ENCODE results near the gene GOLGA2. TPM values are rescaled to one million over a fixed set of nuclear protein-coding genes. Genes with fewer than 3 reads are reported as not detected.

GOLGA2 gene
- polyA plus RNA-seq, 1 of the 3 experiments (the other 2 are of a cell fraction): 103 TPM

DNA sequence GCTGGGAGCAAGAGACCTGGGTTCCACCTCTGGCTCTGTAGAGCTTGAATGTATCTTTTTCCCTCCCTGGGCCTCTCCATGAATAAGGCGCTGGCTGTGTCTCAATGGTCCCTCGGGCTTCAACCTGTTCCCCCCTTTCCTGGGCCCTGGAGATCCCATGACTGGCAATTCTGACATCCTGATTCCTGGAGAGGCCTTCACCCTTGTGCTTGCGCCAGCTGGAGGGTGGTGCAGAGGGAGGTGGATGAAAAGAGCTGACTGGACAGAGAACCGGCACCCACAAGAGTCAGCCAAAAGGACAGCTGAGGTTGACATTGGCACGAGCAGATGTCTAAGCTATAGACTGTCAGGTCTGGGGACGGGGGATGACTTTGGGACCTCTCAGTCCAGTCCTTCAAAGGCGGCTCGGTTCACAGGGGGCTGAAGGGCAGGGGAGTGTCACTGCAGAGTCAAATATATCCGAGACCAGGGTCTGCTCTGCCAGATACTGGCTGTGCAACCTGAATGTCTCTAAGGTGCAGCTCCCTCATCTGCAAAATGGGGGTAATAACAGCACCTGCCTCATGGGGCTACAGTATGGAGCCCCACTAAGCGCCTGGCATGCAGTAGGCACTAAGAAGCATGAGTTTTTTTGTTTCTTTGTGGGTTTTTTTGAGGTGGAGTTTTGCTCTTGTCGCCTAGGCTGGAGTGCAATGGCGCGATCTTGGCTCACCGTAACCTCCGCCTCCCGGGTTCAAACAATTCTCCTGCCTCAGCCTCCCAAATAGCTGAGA, 58.8 kb downstream of the GOLGA2 start:
- POLR2A ChIA-PET: no interaction called here
- peaks cover 5 to 12% of the 10 kb centered on the region in 2 experiments for H3K36me3 ChIP-seq (replicated peaks in 1 of 2; ENCODE audit: control insufficient read depth in 1 of 2, insufficient read depth in 2 of 2, low read length in 1 of 2)
- WGBS (ENCODE audit: low lambda C conversion rate): 97% methylated on average over 16 of the region's 16 CpGs
- no peaks in the 10 kb centered on the region for H3K27me3 ChIP-seq (ENCODE audit: insufficient read depth)
- peak overlapping the region in 1 of 2 experiments; percentile 73; a peak in 3 of 4 replicates for H3K27ac ChIP-seq (ENCODE audit: low read depth in 2 of 2, low read length in 1 of 2)
- no peak overlapping the region for H3K4me2 ChIP-seq
- H3K9me2 ChIP-seq: no peaks in the 10 kb centered on the region
- peak overlapping the region; percentile 13; the same call in 1 of the 2 replicates for H3K9ac ChIP-seq
- TF ChIP-seq, protein P1, sequence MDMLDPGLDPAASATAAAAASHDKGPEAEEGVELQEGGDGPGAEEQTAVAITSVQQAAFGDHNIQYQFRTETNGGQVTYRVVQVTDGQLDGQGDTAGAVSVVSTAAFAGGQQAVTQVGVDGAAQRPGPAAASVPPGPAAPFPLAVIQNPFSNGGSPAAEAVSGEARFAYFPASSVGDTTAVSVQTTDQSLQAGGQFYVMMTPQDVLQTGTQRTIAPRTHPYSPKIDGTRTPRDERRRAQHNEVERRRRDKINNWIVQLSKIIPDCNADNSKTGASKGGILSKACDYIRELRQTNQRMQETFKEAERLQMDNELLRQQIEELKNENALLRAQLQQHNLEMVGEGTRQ (IDR thresholded peaks at IDR 0.05; ENCODE audit: borderline replicate concordance, low read depth, low read length): no peak
- TF ChIP-seq CHD2 (IDR thresholded peaks at IDR 0.05; ENCODE audit: low read length, partially characterized antibody): no peak
- TF ChIP-seq RFX5 (IDR thresholded peaks at IDR 0.05; ENCODE audit: low read length): no peak
- TF ChIP-seq EZH2phosphoT487 (IDR thresholded peaks at IDR 0.05; ENCODE audit: borderline replicate concordance, low read depth): no peak
- TF ChIP-seq SMC3 (IDR thresholded peaks at IDR 0.05; ENCODE audit: low read depth, low read length): no peak
- TF ChIP-seq, protein P2, sequence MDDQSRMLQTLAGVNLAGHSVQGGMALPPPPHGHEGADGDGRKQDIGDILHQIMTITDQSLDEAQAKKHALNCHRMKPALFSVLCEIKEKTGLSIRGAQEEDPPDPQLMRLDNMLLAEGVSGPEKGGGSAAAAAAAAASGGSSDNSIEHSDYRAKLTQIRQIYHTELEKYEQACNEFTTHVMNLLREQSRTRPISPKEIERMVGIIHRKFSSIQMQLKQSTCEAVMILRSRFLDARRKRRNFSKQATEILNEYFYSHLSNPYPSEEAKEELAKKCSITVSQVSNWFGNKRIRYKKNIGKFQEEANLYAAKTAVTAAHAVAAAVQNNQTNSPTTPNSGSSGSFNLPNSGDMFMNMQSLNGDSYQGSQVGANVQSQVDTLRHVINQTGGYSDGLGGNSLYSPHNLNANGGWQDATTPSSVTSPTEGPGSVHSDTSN (IDR thresholded peaks at IDR 0.05): no peak
- TF ChIP-seq FOXM1 (IDR thresholded peaks at IDR 0.05; ENCODE audit: low read depth): no peak
- TF ChIP-seq, protein P3, sequence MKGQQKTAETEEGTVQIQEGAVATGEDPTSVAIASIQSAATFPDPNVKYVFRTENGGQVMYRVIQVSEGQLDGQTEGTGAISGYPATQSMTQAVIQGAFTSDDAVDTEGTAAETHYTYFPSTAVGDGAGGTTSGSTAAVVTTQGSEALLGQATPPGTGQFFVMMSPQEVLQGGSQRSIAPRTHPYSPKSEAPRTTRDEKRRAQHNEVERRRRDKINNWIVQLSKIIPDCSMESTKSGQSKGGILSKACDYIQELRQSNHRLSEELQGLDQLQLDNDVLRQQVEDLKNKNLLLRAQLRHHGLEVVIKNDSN (IDR thresholded peaks at IDR 0.05; ENCODE audit: borderline replicate concordance, low read depth): no peak
- no peak for TF ChIP-seq SIN3A (IDR thresholded peaks at IDR 0.05; ENCODE audit: borderline replicate concordance, low read depth, low read length)
- TF ChIP-seq RXRA (IDR thresholded peaks at IDR 0.05; ENCODE audit: borderline replicate concordance, low read depth): no peak
- no peak for TF ChIP-seq REST (IDR thresholded peaks at IDR 0.05; ENCODE audit: low read depth, low read length)
- no peak for TF ChIP-seq TAF1 (IDR thresholded peaks at IDR 0.05; ENCODE audit: borderline replicate concordance, low read depth, low read length)
- TF ChIP-seq FOSL2 (IDR thresholded peaks at IDR 0.05; ENCODE audit: borderline replicate concordance, low read depth): no peak
- no peak for TF ChIP-seq RAD21 (IDR thresholded peaks at IDR 0.05; ENCODE audit: low read length)
- TF ChIP-seq NRF1 (IDR thresholded peaks at IDR 0.05; ENCODE audit: low read depth, low read length): no peak
- no peak for TF ChIP-seq ELF1 (IDR thresholded peaks at IDR 0.05)
- TF ChIP-seq POLR2AphosphoS5 (IDR thresholded peaks at IDR 0.05; ENCODE audit: low read depth, low read length): no peak
- no peak for TF ChIP-seq MEF2A (IDR thresholded peaks at IDR 0.05; ENCODE audit: borderline replicate concordance, low read depth)
- TF ChIP-seq JUND (IDR thresholded peaks at IDR 0.05): no peak
- no peak for TF ChIP-seq FOXJ3 (CRISPR knock-in tag; IDR thresholded peaks at IDR 0.05)
- no peak overlapping the region for H3K4me3 ChIP-seq (ENCODE audit: low read depth in 2 of 2, low read length in 1 of 2)
- H3F3A ChIP-seq (replicated peaks; ENCODE audit: insufficient read depth): peaks cover 16% of the 10 kb centered on the region
- peak; percentile 24 for DNase-seq
- CTCF ChIA-PET: interaction anchor here (0.9 to 2.7 kb wide), 4 partner anchors 10 to 222 kb away, joined by 3 to 10 read pairs (median 4); no protein-coding TSS in a partner anchor
- H3K4me1 ChIP-seq (ENCODE audit: control insufficient read depth in 1 of 2, insufficient read depth in 2 of 2, low read depth in 1 of 2, low read length in 1 of 2): peaks cover 18 to 24% of the 10 kb centered on the region in 2 experiments; a peak in 3 of 4 replicates
- H2AFZ ChIP-seq (ENCODE audit: low read depth): no peak overlapping the region
- H4K20me1 ChIP-seq (ENCODE audit: insufficient read depth): no peaks in the 10 kb centered on the region
- H3K9me3 ChIP-seq: no peaks in the 10 kb centered on the region
- no peaks in the 10 kb centered on the region for H3K79me2 ChIP-seq (ENCODE audit: insufficient read depth)
